GM23248 (cell line): ENCODE measurements around the gene CCNG2.

Experiments
- EZH2 ChIP-seq: fragments of 200-600 bp; sonication (generic); IDR thresholded peaks from 2 replicates; pipeline ENCODE4 v1.6.1; 2018; ENCODE audit warnings: antibody characterized with exemption, mild to moderate bottlenecking; ENCODE audit not compliant: insufficient read depth, poor library complexity, severe bottlenecking
- EZH2phosphoT487 ChIP-seq: fragments of 200-600 bp; sonication (generic); IDR thresholded peaks from 2 replicates; pipeline ENCODE4 v1.6.1; 2018; ENCODE audit warnings: antibody characterized with exemption, moderate library complexity, mild to moderate bottlenecking, low read depth; ENCODE audit not compliant: insufficient read depth

DNA sequence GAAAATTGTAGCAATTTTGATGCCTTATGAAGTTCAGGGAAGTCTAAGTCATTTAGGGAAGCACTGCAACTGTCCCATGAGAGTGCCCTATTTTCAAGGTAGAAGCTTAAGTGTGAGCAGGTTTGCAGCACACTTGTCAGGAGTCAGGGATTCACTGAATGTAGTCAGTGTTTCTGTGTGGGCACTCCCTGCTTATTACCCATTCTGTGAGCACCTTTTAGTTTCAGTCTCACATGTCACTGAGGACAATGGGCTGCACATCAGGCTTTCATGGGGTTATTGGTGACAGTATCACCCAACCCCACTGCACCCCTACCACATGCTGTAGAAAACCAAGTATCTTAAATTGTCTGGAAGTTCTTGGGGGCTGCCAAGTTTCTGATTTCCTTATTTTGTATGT, 2.9 kb upstream of the CCNG2 start:
- TF ChIP-seq EZH2, result no peak
- TF ChIP-seq EZH2phosphoT487, result no peak
